Activated naive CD4-positive, alpha-beta T cell treated with anti-CD3 and anti-CD28 coated beads for 36 hours (primary cell): ENCODE measurements around the gene ZBTB16. TPM values are rescaled to one million over a fixed set of nuclear protein-coding genes. Genes with fewer than 3 reads are reported as not detected.

Experiments used
- CTCF ChIA-PET: fragments of 350-600 bp; sonication (Branson Sonifier 250); formaldehyde crosslinking; loops from one replicate; lab custom pipeline; 2021; ENCODE audit warnings: antibody characterized with exemption; lab: Charles Lee
- DNase-seq: peaks from one replicate; pipeline ENCODE4 v3.0.0-alpha.2; 2020
- H3K27ac Mint-ChIP-seq: one replicate; pipeline ENCODE4 v1.8.0; 2021; ENCODE audit warnings: mild to moderate bottlenecking, mixed read lengths
- H3K27me3 Mint-ChIP-seq: one replicate; pipeline ENCODE4 v1.8.0; 2021; ENCODE audit warnings: low read depth, mixed read lengths
- H3K36me3 Mint-ChIP-seq: one replicate; pipeline ENCODE4 v1.8.0; 2021; ENCODE audit warnings: low read depth, mixed read lengths
- H3K4me1 Mint-ChIP-seq: one replicate; pipeline ENCODE4 v1.8.0; 2021; ENCODE audit warnings: low read depth, mixed read lengths
- H3K4me3 Mint-ChIP-seq: one replicate; pipeline ENCODE4 v1.8.0; 2021; ENCODE audit warnings: mild to moderate bottlenecking, moderate library complexity, mixed read lengths
- H3K9me3 Mint-ChIP-seq: one replicate; pipeline ENCODE4 v1.8.0; 2021; ENCODE audit warnings: mixed read lengths
- intact Hi-C: fragments of 100-400 bp; cut with micrococcal nuclease; formaldehyde crosslinking; loops from one replicate; pipeline ENCODE4 v1.15.1; 2023
- total RNA-seq, 2 experiments: library from RNA; stranded (reverse); gene quantifications; one replicate each; pipeline ENCODE4 v1.2.3, GENCODE V29; 2021

The ZBTB16 gene
- total RNA-seq, 2 experiments from 2014 or later = 1.5 to 2.3 TPM

GRCh38 chr11:114058026-114058706 is 1.3 kb upstream of the ZBTB16 start:
- Mint-ChIP-seq H3K9me3 (no peaks in the 10 kb centered on the region), H3K27me3 (peaks cover 24% of the 10 kb centered on the region), H3K27ac (no peak overlapping the region), H3K36me3 (no peaks in the 10 kb centered on the region), H3K4me1 (peaks cover 8% of the 10 kb centered on the region), H3K4me3 (peak overlapping the region; percentile 39)
- CTCF ChIA-PET = interaction anchor here (0.6 to 1.4 kb wide), 5 partner anchors 12 to 207 kb away, joined by 3 read pairs; no protein-coding TSS in a partner anchor
- no peak for DNase-seq
- intact Hi-C loops = loop anchor here (5.0 to 10.0 kb wide), 3 partner anchors 74 to 387 kb away; no protein-coding TSS in a partner anchor

GRCh38 chr11:114058871-114059277 is 637 bp upstream of the ZBTB16 start:
- intact Hi-C loops = loop anchor here (1.0 to 10.0 kb wide), 7 partner anchors 73 to 386 kb away; no protein-coding TSS in a partner anchor
- H3K27me3 Mint-ChIP-seq = peaks cover 24% of the 10 kb centered on the region
- H3K27ac Mint-ChIP-seq = no peak overlapping the region
- H3K9me3 Mint-ChIP-seq = no peaks in the 10 kb centered on the region
- H3K4me1 Mint-ChIP-seq = peaks cover 8% of the 10 kb centered on the region
- peak overlapping the region; percentile 83 for H3K4me3 Mint-ChIP-seq
- H3K36me3 Mint-ChIP-seq = no peaks in the 10 kb centered on the region
- DNase-seq = no peak
- CTCF ChIA-PET = interaction anchor here (0.6 to 1.4 kb wide), 5 partner anchors 12 to 206 kb away, joined by 3 to 4 read pairs (median 3); no protein-coding TSS in a partner anchor

GRCh38 chr11:114059984-114060391 is 477 bp downstream of the ZBTB16 start:
- Mint-ChIP-seq H3K27ac (no peak overlapping the region), H3K36me3 (no peaks in the 10 kb centered on the region), H3K9me3 (no peaks in the 10 kb centered on the region), H3K27me3 (peaks cover 24% of the 10 kb centered on the region), H3K4me3 (peak overlapping the region; percentile 83), H3K4me1 (peaks cover 8% of the 10 kb centered on the region)
- intact Hi-C loops = loop anchor here (1.0 to 10.0 kb wide), 8 partner anchors 13 to 385 kb away; no protein-coding TSS in a partner anchor
- DNase-seq = peak; percentile 31
- CTCF ChIA-PET = interaction anchor here (1.0 to 1.8 kb wide), 6 partner anchors 11 to 200 kb away, joined by 3 to 9 read pairs (median 4); no protein-coding TSS in a partner anchor

GRCh38 chr11:114060392-114061047 is 1.0 kb downstream of the ZBTB16 start:
- Mint-ChIP-seq H3K27ac (no peak overlapping the region), H3K36me3 (no peaks in the 10 kb centered on the region), H3K4me1 (peaks cover 8% of the 10 kb centered on the region), H3K4me3 (peak overlapping the region; percentile 83), H3K27me3 (peaks cover 24% of the 10 kb centered on the region), H3K9me3 (no peaks in the 10 kb centered on the region)
- CTCF ChIA-PET = interaction anchor here (1.0 to 1.8 kb wide), 6 partner anchors 10 to 200 kb away, joined by 3 to 9 read pairs (median 4); no protein-coding TSS in a partner anchor
- intact Hi-C loops = loop anchor here (1.0 kb wide), 1 partner anchor 13 kb away; no protein-coding TSS in a partner anchor
- DNase-seq = peak; percentile 33

GRCh38 chr11:114061048-114061680 is 1.7 kb downstream of the ZBTB16 start:
- CTCF ChIA-PET = interaction anchor here (0.9 to 1.8 kb wide), 4 partner anchors 10 to 199 kb away, joined by 3 to 9 read pairs (median 6); no protein-coding TSS in a partner anchor
- peaks cover 24% of the 10 kb centered on the region for H3K27me3 Mint-ChIP-seq
- intact Hi-C loops = no loop called here

GRCh38 chr11:114061681-114062049 is 2.2 kb downstream of the ZBTB16 start:
- intact Hi-C loops = no loop called here
- Mint-ChIP-seq H3K4me3 (peak overlapping the region; percentile 71), H3K36me3 (no peaks in the 10 kb centered on the region), H3K27me3 (peaks cover 24% of the 10 kb centered on the region), H3K9me3 (no peaks in the 10 kb centered on the region), H3K27ac (no peak overlapping the region), H3K4me1 (peaks cover 8% of the 10 kb centered on the region)
- CTCF ChIA-PET = interaction anchor here (0.9 to 1.8 kb wide), 2 partner anchors 12 to 199 kb away, joined by 3 to 8 read pairs; no protein-coding TSS in a partner anchor
- DNase-seq = no peak

More at GRCh38 chr11:114061048-114061680, 1.7 kb downstream of the ZBTB16 start:
- no peak overlapping the region for H3K27ac Mint-ChIP-seq
- no peaks in the 10 kb centered on the region for H3K9me3 Mint-ChIP-seq
- peaks cover 8% of the 10 kb centered on the region for H3K4me1 Mint-ChIP-seq
- peak overlapping the region; percentile 71 for H3K4me3 Mint-ChIP-seq
- no peak for DNase-seq
- H3K36me3 Mint-ChIP-seq = no peaks in the 10 kb centered on the region

DNA sequence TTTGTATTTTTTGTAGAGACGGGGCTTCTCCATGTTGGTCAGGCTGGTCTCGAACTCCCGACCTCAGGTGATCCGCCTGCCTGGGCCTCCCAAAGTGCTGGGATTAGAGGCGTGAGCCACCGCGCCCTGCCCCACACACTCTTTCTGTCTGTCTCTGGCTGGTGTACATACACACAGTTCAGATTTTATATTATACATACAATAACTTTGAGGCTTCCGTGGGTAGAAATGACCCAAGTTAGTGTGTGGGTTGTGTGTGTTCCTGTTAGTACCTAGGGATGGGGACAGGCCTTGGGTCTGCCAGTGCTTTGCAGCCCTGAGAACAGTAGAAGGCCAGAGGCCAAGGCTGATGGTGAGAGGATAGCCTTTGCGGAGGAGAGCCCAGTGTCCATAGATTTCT is 2.8 kb downstream of the ZBTB16 start:
- CTCF ChIA-PET = no interaction called here
- intact Hi-C loops = no loop called here
- H3K4me3 Mint-ChIP-seq = no peak overlapping the region

GRCh38 chr11:114063149-114063828 is 3.8 kb downstream of the ZBTB16 start:
- H3K4me1 Mint-ChIP-seq = peaks cover 8% of the 10 kb centered on the region
- DNase-seq = no peak
- CTCF ChIA-PET = no interaction called here
- H3K9me3 Mint-ChIP-seq = no peaks in the 10 kb centered on the region
- no peak overlapping the region for H3K27ac Mint-ChIP-seq
- H3K27me3 Mint-ChIP-seq = peaks cover 14% of the 10 kb centered on the region
- intact Hi-C loops = no loop called here
- no peaks in the 10 kb centered on the region for H3K36me3 Mint-ChIP-seq
- H3K4me3 Mint-ChIP-seq = no peak overlapping the region

More for the DNA sequence above, 2.8 kb downstream of the ZBTB16 start:
- Mint-ChIP-seq H3K36me3 (no peaks in the 10 kb centered on the region), H3K27ac (no peak overlapping the region), H3K4me1 (peaks cover 8% of the 10 kb centered on the region), H3K27me3 (peaks cover 23% of the 10 kb centered on the region), H3K9me3 (no peaks in the 10 kb centered on the region)
- no peak for DNase-seq

- no peak overlapping the region for H3K27ac Mint-ChIP-seq
- no peak overlapping the region for H3K4me3 Mint-ChIP-seq
- CTCF ChIA-PET = interaction anchor here (1.3 kb wide), 1 partner anchor 28 kb away, joined by 3 read pairs; no protein-coding TSS in a partner anchor
- peaks cover 13% of the 10 kb centered on the region for H3K27me3 Mint-ChIP-seq
- intact Hi-C loops = no loop called here
- H3K4me1 Mint-ChIP-seq = peaks cover 8% of the 10 kb centered on the region
- no peaks in the 10 kb centered on the region for H3K36me3 Mint-ChIP-seq
- H3K9me3 Mint-ChIP-seq = no peaks in the 10 kb centered on the region
- DNase-seq = no peak
These were observed 4.3 kb downstream of the ZBTB16 start for GRCh38 chr11:114063829-114064201.

GRCh38 chr11:114064216-114064615 is 4.7 kb downstream of the ZBTB16 start:
- Mint-ChIP-seq H3K27me3 (peaks cover 10% of the 10 kb centered on the region), H3K9me3 (no peaks in the 10 kb centered on the region), H3K36me3 (no peaks in the 10 kb centered on the region), H3K4me1 (peaks cover 5% of the 10 kb centered on the region), H3K27ac (no peak overlapping the region), H3K4me3 (no peak overlapping the region)
- intact Hi-C loops = no loop called here
- DNase-seq = no peak
- CTCF ChIA-PET = interaction anchor here (1.3 kb wide), 1 partner anchor 29 kb away, joined by 3 read pairs; no protein-coding TSS in a partner anchor

DNA sequence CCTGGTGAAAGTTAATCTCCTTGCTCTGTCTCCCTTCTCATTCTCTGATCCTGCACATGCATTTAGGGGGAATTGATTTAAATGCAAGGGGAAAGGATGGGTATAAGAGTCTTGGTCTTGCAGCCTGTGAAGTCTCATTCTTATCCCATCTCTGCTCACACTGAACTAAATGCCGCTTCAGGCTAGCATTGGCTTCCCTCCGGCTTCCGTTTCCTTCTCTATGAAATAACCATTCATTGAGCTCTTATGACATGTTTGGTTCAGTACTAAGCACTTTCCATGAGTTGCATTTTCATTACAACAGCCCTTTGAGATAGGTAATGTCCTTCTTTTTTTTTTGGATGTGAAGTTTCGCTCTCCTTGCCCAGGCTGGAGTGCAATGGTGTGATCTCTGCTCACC is 5.6 kb downstream of the ZBTB16 start:
- Mint-ChIP-seq H3K4me3 (no peak overlapping the region), H3K27ac (no peak overlapping the region), H3K27me3 (peaks cover 6% of the 10 kb centered on the region), H3K9me3 (no peaks in the 10 kb centered on the region), H3K4me1 (peaks cover 5% of the 10 kb centered on the region), H3K36me3 (no peaks in the 10 kb centered on the region)
- DNase-seq = no peak
- intact Hi-C loops = no loop called here
- CTCF ChIA-PET = interaction anchor here (0.6 to 1.3 kb wide), 3 partner anchors 29 to 618 kb away, joined by 3 read pairs; no protein-coding TSS in a partner anchor
